GM18870 (cell line): Measurements from ENCODE around the gene ATXN3.

Source experiments
- ATAC-seq: cut with Tn5 transposase; IDR thresholded peaks from one replicate; pipeline ENCODE4 v1.9.1; 2021; ENCODE audit warnings: moderate library complexity; ENCODE audit not compliant: unreplicated experiment

ATXN3 gene

DNA sequence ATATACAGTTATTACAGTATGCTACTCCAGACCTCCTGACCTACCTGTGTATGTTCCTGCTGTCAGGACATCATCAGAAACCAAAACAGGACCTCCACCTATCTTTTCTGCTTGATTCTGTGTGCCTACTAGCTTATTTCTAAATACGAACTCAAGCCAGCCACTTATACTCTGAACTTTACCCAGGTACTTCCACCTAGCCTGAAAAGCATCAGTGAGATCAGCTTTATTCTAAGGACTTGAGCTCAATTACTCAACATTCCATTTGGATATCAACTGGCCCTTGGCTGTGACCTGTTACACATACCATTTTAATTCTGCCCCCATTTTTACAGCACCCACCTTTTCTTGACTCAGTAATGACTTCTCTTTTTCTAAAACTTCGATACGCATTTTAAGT, 95.7 kb downstream of the ATXN3 start:
- ATAC-seq: no peak

GRCh38 chr14:92009604-92010003, 96.8 kb downstream of the ATXN3 start:
- no peak for ATAC-seq
